DMS79 treated with DMSO at 0.1 percent for 48 hours (cell line): Measurements from ENCODE around the gene MOV10L1.

Experiments
- DNase-seq: peaks from one replicate; lab custom pipeline; 2025; lab: John Stamatoyannopoulos, UW

Gene MOV10L1

DNA sequence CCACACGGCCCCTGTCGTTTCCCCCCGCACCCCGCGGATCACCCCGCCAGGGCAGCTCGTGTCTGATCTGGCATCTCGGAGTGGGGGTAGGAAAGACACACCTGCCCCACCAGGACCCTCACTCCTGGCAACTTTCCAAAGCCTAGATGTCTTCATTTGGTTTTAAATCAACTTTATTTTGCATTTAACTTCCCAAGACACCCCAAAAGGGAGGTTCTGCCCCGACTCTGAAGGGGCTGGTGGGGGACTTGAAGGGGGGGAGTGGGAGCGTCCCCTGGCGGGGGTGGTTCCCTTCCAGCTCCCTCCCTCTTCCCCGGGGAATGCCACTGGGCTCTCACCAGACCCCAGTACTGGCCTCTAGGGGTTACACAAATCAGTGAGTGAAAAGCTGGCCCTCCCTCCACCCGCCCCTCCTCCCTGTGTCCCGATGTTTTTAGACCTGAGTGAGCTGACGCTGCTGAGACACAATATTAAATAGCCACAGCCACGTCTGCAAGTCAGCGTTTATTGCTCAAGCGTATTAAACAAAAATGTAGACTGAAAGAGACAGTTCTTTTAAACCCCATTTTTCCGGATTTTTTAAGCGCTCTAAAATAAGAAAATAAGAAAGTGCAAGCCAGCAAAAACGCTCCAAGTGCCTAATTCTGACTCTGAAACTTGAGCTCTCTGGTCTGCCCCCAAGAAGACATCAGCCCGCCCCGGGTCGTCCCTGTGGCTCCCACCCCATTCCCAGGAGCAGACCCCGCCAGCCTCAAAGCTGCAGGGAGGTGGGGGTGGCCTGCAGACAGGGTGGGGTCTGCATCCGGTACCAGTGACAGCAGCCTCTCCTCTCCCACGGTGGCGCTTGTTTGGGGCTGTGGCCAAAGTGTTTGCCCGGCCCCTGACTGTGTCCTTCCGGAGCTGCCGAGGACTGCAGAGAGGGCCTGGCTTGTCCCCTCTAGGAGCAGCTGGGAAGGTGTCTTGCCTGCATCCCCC is 30.6 kb upstream of the MOV10L1 start:
- DNase-seq, result no peak

DNA sequence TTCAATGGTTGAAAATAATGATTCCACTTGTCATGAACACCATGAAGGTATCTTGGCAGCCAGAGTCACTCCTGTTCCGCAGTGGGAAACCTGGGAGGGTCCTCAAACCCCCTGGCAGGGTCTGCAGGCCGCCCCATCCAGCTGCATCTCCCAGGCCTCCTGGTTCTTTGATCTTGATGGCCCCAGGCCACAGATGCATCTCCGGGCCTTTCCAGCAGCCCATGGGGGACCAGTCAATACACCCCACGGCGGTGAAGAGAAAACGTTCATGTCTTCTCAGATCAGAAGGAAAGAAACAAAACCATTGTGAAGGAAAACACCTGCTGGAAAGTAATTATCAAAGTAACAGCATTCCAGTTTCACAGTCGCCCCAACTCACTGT is 29.9 kb upstream of the MOV10L1 start:
- no peak for DNase-seq

DNA sequence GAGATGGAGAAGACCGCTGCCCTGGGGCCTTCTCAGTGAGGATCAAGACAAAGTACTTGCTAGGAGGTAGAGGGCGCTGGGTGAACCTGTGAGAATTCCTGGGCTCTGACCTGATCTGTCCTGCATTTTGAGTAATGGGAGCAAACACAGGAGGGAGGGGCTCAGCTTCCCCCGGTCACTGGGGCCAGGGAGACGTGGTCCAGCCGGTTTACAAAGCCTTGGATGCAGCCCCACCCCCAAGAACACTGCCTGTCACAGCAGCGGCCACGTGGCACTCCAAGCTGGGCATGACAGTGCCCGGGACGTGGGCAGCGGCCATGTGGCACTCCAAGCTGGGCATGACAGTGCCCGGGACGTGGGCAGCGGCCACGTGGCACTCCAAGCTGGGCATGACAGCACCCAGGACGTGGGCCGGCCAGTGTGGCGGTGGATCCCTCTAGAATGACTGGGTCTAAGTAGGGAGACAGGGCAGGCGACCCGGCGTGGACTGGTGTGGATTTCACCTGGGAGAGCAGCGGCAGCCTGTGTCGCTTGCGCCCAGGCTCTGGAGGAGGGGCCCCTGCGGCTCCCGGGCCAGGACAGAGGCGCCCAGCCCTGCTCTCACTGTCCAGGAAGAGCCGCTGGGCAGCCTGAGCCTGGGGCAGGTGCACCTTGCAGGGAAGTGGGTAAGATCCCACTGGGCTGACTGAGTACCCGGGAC is 29.2 kb upstream of the MOV10L1 start:
- DNase-seq, result no peak

DNA sequence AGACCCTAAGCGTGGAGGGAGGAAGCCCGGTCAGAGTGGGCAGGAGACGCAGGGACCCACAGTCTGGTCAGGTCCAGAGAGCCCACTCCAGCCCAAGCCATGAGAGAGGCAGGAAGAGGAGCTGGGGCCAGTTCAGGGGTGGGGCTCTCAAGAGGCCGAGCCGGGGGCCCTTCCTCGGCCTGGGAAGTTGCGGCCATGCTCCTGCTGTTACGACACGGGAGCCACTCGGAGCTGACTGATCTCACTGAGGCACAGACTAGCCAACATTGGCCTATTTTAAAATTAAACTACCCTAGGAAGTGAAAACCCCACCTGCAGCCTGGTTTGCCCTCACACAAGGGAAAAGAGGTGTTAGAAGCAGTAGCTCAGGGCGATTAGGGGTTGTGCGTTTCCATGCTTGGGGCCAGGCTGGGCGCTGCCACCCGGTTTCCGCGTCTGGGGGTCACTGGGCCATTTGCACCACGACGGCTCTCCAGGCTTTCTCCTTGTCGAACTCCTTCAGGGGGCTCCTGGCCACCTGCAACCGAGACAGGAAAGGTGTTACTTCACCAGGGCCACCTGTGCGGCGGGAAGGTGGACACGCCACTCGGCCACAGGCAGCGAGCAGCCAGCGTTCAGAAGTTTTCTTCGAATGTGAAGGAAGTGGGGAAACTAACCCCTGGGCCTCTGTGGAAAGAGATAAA is 28.5 kb upstream of the MOV10L1 start:
- no peak for DNase-seq

DNA sequence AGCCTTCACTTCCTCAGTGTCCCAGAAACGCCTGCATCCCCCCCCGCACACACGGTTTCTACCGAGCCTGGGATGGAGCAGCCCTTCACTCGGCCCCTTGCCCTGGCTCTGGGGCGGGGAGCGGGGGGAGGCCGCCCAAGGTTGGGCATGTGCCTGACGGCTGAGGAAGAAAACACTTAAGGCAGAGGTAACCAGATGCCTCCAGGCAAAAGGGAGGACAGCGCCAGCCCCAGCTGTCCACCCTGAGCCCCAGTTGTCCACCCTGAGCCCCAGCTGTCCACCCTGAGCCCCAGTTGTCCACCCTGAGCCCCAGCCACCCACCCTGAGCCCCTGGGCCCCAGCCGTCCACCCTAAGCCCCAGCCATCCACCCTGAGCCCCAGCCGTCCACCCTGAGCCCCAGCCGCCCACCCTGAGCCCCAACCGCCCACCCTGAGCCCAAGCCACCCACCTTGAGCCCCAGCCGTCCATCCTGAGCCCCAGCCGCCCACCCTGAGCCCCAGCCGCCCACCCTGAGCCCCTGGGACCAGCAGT is 27.9 kb upstream of the MOV10L1 start:
- DNase-seq, result no peak

DNA sequence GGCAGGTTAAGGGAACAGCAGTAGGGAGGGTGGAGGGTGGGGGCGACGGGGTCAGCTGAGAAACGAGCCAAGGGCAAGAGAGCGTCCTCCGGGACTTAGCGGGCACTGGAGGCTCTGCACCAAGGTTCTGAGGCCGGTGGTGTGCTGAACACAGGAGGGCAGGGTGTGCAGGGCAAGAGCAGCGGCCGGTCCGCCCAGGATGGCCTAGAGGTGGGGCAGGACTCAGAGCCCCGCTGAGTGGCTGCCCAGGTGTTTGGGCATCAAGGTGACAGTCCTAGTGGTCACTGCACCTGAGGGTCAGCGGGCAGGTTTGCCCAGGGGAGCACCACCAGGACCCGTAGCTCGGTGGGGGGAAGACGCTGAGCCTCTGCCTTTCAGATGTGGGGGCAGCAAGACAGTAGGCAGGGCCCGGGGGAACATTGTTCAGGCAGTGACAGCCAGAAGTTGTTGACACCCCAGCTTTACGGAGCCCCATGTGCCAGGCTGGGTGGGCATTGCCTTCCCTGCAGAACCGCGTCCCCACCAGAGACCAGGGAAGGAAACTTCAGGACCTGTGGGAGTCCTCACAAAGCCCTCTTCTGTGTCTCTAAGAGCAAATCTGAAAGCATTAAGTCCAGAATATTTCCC is 27.2 kb upstream of the MOV10L1 start:
- no peak for DNase-seq

DNA sequence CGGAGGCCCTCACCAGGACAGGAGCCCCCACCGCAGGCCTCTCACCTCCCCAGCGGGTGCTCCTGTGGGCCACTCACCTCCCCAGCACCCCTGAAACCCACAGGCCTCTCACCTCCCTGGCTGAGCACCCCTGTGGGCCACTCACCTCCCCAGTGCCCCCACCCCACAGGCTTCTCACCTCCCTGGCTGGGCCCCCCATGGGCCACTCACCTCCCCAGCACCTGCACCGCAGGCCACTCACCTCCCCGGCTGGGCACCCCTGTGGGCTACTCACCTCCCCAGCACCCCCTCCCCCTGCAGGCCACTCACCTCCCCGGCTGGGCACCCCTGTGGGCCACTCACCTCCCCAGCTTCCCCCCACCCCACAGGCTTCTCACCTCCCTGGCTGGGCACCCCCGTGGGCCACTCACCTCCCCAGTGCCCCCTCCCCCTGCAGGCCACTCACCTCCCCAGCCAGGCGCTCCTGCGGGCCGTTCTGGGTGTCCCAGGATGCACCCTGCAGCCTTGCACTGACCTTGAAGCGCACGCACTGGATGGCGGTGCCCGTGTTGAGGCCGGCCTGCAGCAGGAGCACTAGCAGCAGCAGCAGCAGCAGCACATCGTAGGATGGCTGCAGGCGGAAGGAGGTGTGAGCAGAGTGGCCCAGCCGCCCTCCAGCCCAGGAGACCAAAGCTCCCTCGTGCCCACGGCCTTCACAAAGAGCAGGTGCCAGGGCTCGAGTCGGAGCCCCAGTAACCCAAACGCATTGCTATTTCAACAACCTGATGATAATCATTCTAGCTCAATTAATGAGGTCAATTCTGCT is 26.0 kb upstream of the MOV10L1 start:
- DNase-seq, result no peak

DNA sequence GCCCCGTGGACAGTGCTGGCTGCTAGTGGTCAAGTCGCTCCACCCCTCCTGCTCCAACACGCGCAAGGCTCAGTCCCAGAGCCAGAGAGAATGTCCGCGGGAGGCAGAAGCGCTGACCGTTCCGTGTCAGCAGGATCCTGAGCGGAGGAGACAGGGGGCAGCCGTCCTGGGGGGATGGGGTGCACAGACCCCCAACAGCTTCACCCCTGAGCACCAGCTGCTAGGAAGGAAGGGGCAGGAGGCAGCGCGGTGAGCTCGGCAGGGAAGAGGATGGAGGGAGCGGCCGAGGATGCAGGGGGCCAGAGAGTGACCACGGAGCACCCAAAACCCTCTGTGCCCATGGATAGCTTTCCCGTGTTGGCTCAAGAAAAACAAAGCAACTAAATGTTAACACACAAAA is 25.4 kb upstream of the MOV10L1 start:
- DNase-seq, result no peak

DNA sequence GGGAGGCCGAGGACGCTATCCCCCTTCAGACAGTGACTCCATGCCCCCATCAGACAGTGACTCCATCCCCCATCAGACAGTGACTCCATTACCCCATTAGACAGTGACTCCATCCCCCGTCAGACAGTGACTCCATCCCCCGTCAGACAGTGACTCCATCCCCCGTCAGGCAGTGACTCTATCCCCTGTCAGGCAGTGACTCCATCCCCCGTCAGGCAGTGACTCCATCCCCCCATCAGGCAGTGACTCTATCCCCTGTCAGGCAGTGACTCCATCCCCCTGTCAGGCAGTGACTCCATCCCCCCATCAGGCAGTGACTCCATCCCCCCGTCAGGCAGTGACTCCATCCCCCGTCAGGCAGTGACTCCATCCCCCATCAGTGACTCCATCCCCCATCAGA is 22.6 kb upstream of the MOV10L1 start:
- no peak for DNase-seq

DNA sequence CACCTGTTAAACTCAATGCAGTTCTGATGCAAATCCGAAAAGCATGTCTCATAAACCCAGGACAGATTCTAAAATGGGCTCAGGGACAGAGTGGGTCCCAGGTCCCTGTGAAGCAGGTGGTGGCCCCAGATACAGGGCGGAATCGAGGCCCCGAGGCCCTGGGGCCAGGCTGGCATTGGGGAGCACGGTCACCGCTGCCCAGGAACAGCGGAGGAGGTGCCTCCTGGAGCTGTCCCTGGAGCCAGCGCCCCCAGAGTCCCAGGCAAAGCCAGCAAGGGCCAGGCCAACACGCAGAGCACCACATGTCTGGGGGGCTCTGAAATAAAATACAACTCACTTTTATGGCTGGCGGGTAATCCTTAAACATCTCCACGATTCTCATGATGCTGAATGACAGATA is 21.7 kb upstream of the MOV10L1 start:
- DNase-seq, result no peak

DNA sequence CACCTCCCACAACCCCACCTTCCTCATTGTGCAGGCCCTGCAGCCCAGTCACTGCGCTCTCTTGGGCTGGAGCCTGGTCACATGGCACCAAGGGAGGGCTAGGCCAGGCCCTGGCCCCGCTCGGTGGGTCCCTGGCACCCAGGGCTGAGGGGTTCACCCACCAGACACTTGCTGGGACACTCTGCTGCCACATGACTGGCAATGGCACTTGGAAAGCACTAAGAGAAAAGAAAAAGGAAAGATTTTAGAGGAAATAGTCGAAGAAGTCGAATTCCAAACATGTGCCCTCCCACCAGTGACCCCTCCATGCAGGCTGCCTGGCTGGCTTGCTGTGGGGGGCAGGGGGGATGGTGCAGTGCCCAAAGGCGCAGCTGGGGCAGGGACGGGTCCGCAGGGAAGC is 19.4 kb upstream of the MOV10L1 start:
- no peak for DNase-seq

DNA sequence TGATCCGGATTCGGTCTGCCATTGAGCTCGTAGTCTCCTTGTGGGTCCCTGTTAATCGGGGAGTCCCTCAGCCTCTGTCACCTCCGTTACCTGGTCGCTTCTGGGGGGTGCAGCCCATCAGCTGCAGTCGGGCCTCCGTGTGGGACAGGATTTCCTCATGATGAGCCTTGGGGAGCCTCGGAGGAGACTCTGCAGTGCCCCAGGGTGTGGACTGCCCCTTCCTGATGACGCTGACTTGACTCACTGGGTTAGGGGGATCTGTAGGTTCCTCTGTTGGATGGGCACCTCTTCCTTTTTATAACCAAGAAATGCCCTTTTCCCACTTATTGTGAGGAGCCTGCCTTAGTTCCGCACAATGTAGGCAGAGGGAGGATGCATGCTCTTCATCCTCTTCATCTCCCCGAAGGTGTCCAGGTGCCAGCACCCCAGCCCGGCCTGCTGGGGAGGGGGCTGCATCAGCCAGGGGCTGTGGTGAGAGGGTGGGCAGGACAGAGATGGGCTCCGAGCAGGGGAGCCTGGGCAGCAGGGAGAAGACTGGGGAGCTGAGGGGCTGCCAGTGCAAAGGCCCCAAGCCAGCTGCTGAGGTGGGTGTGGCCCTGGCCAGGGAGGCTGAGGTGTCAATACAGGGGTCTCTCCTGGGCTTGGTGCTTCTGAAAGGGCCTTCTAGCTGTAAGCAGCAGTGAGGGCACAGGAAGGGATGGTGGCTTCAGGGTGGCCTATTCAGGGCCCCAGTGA is 18.2 kb upstream of the MOV10L1 start:
- no peak for DNase-seq

DNA sequence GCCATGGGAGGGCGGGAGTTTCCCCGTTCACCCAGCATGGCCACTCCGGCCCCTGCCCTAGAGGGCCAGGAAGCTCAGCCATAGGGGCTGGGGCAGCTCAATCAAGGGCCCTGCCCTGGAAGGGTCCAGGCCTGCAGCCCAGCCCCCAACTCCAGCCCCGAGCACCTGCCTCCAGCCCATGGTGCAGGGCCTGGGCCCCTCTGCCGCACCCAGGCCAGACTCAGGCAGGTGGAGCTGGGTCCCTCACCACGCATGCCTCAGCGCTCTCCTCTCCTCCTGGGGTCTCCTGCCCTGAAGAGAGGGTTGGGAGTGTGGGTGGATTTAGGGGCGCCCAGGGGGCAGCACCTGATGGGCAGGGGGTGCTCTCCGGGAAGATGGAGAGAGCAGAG is 17.6 kb upstream of the MOV10L1 start:
- DNase-seq, result no peak

DNA sequence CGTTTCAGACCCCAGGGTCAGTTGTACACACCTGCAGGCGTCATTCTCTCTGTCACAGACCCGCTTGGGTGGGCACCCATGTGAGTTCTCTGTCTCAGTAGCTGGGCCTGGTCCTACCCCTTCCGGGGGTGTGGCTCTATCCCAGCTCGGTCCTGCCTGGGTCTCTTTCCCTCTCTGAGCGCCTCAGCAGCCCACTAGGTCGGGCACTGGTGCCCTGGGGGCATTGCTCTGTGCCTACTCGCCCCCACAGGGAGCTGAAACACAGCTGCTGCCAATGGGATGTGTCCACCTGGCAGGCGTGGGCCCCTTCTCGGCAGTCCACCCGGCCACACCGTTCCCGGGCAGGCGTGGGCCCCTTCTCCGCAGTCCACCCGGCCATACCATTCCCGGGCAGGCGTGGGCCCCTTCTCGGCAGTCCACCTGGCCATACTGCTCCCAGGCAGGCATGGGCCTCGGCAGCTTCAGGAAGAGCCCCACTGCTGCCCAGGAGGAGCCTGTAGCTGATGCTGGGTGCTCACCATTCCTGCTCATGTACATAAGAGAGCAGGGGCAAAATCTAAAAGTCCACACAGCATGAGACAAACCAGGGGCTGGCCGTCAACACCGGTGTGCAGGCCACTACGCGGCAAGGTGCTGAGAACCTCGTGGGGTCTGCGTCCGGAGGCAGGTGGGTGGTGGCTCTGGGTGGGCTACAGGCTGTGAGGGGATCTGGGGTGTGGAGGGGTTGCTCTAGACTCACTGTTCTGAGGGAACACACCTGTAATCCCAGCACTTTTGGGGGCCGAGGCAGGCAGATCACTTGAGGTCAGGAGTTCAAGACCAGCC is 16.9 kb upstream of the MOV10L1 start:
- DNase-seq, result no peak

DNA sequence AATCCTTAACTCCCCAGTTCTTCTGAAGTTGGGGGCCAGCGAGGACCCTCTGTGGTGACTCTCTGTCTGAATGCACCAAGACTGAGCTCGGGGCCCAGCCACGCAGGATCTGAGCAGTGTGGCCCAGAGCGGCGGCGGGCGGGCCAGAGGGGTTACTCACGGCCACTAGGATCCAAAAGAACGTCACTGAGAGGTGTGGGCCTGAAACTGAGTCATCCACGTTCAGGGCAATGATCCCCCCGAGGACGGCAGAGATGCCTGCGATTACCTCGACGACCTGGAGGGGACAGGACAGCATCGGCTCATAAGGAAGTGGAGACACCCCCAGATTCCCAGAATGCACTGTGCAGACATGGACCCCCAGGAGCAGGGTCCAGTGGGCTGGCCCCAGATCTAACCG is 15.8 kb upstream of the MOV10L1 start:
- no peak for DNase-seq

DNA sequence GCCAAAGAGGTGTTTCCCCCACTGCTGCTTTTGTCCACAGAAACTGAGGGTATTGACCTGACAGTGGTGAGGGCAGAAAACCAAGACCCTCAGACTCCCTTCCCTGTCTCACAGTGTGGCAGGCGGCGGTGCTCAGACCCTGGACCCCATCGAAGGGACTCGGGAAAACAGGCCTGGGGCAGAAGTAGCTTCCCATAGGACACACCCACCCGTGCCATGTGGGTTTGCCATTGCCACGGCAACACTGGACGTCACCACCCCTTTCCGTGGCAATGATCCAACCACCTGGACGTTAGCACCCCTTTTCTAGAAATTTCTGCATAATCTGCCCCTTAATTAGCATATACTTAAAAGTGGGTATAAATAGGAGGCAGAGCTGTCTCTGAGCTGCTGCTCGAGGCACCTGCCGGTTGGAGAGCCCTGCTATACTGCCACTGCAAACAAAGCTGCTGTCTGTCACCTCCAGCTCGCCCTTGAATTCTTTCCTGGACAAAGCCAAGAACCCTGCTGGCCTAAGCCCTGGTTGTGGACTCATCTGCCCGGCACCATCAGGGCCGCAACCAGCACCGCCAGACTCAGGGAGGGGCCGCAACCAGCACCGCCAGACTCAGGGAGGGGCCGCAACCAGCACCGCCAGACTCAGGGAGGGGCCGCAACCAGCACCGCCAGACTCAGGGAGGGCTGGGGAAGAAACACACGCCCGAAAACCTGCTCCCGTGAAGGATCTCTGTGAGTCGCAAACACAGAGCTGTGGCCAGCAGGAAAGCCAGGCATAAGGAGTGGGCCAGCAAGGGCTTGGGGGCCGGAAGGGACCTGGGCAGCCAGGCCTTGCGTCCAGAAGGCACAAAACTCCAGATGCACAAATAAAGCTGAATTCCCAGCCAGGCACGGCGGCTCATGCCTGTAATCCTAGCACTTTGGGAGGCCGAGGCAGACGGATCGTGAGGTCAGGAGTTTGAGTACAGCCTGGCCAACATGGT is 15.0 kb upstream of the MOV10L1 start:
- DNase-seq, result no peak

DNA sequence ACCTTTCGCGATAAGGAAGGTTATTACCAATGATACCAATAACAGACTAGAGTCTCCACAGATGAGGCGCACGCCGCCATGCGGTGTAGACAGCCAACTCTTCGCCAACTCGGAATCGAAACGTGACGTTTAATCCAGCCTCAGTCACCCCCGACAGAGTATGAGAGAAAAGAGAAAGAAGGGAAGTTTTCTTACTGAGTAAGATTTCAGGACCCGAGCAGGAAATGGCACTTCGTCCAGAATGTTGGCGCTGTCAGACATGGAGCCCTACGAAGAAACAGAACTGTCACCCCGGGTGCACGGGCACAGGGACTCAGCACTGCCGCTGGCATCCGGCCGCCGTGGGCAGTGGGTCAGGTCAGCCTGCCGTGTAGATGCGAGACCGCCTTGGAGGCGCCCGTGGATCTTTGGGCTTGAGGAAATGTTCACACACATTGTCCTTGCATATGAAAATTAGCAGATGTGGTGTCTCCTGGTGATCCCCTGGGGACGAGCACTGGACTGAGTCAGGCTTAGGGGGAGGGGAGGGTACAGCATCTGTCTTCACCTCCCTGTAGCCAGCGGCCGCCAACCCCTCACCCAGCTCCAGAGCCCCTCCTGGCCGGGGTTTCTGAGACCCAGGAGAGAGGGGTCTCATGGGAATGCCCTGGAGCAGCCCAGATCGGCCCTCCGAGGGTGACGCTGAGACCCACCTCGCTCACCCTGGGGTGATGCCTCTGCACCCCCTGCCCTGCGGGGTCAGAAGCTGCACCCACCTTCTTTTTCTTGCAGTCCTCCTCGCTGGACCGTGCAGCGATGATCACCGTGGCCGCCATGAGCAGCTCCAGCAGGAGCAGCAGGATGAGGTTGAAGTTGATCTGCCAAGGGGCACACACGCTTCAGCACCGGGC is 12.9 kb upstream of the MOV10L1 start:
- DNase-seq, result no peak
